CD4-positive, CD25-positive, alpha-beta regulatory T cell (primary cell): ENCODE measurements around the gene CNTN5. TPM values are rescaled to one million over a fixed set of nuclear protein-coding genes. Genes with fewer than 3 reads are reported as not detected.

Experiments used
- ATAC-seq, 2 donors: fragments of 150-1000 bp; cut with Tn5 transposase; one replicate each; pipeline ENCODE4 v1.10.0; 2021; ENCODE audit warnings: low read depth in 2 of 2, moderate number of reproducible peaks in 2 of 2, moderate library complexity in 1 of 2
- DNase-seq, 3 donors: peaks; one replicate each; pipeline versions ENCODE4 v3.0.0 to v3.0.0-alpha.2; 2012 to 2022; ENCODE audit warnings: mixed read lengths in 1 of 3
- H3K27ac ChIP-seq: one replicate; pipeline ENCODE4 v1.7.0; 2013; ENCODE audit warnings: mild to moderate bottlenecking, low read length; ENCODE audit not compliant: insufficient read depth, poor library complexity, severe bottlenecking
- H3K27me3 ChIP-seq: one replicate; pipeline ENCODE4 v1.7.0; 2013; ENCODE audit warnings: low read length; ENCODE audit not compliant: control insufficient read depth, insufficient read depth
- H3K36me3 ChIP-seq: one replicate; pipeline ENCODE4 v1.7.0; 2013; ENCODE audit warnings: mild to moderate bottlenecking, low read length, moderate library complexity; ENCODE audit not compliant: control insufficient read depth, insufficient read depth
- H3K4me1 ChIP-seq: 2 replicates; pipeline ENCODE4 v1.7.0; 2013; ENCODE audit warnings: mild to moderate bottlenecking, low read length; ENCODE audit not compliant: insufficient read depth, control insufficient read depth, poor library complexity, severe bottlenecking
- H3K4me3 ChIP-seq: one replicate; pipeline ENCODE4 v1.7.0; 2013; ENCODE audit warnings: low read depth, mild to moderate bottlenecking, low read length, moderate library complexity
- H3K9me3 ChIP-seq, 2 experiments: 1 replicate in 1 of 2; 2 replicates in 1 of 2; pipeline ENCODE4 v1.7.0; 2013; ENCODE audit warnings: low read length in 2 of 2, mild to moderate bottlenecking in 1 of 2, moderate library complexity in 1 of 2; ENCODE audit not compliant: control insufficient read depth in 2 of 2
- H3K27ac Mint-ChIP-seq, 3 donors: one replicate each; pipeline ENCODE4 v1.8.0; 2020 to 2022; ENCODE audit warnings: mild to moderate bottlenecking in 3 of 3, mixed read lengths in 3 of 3, moderate library complexity in 2 of 3
- H3K27me3 Mint-ChIP-seq: one replicate; pipeline ENCODE4 v1.8.0; 2022; ENCODE audit warnings: mild to moderate bottlenecking, mixed read lengths
- H3K36me3 Mint-ChIP-seq: one replicate; pipeline ENCODE4 v1.8.0; 2020; ENCODE audit warnings: mixed read lengths
- H3K4me1 Mint-ChIP-seq, 4 donors: one replicate each; pipeline ENCODE4 v1.8.0; 2020 to 2022; ENCODE audit warnings: mixed read lengths in 4 of 4, mild to moderate bottlenecking in 1 of 4
- H3K4me3 Mint-ChIP-seq, 4 donors: one replicate each; pipeline ENCODE4 v1.8.0; 2020 to 2022; ENCODE audit warnings: mild to moderate bottlenecking in 4 of 4, mixed read lengths in 4 of 4, moderate library complexity in 3 of 4
- H3K9me3 Mint-ChIP-seq, 7 donors: one replicate each; pipeline ENCODE4 v1.8.0; 2020 to 2022; ENCODE audit warnings: mixed read lengths in 7 of 7, mild to moderate bottlenecking in 3 of 7, moderate library complexity in 2 of 7
- polyA plus RNA-seq, 4 donors: library from polyadenylated mRNA; unstranded; fragments of 300-500 nt; fragmentation: Illumina TruSeq; gene quantifications; one replicate each; pipeline ENCODE4 v1.2.3, GENCODE V29; 2021
- total RNA-seq: library from RNA; stranded (reverse); gene quantifications from one replicate; pipeline ENCODE4 v1.2.3, GENCODE V29; 2022

Gene CNTN5
- total RNA-seq: not detected
- polyA plus RNA-seq: not detected

DNA sequence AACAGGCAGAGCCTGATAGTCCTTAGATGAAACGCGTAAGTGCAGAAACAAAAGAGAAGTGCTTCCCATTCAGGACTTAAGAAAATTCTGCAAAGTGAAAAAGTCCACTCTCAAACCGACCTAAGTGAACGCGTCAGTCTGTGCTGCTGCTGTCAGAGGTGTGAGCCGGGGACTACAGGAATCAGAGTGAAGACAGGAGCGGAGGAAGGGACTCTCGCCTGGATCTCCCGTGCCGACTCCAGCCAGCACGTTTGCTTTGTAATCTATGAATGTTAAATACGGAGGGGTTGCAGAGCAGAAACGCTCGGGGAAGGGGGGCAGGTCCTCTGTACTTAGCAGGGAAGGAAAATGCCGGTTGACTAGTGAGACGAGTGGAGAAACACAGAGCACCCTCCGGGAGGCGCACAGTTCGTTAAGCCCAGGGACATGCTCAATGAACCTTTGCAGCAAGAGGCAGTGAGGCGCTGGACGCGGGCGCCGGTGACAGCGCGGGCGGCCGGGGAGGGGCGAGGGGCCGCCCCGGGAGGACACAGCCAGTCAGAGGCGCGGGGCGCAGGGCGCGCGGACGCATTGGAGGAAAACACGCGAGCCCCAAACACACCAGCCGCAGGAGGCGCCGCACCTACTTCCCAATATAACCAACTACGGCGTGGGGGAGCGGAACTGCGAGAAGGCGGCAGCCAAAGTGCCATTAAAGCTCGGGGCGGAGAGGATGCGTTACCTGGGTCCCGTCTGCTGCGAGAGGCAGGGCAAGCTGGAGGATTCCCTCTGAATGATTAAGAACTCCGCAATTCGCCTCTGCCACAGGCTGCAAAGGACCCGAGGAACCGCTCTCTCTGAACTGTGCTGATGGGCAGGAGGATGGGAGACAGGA lies at the start of gene CNTN5:
CNTN5 (plus strand) TSS at position 598 of the 874 bp plus-strand sequence.
- Mint-ChIP-seq H3K27me3 (peaks cover 11% of the 10 kb centered on the region), H3K4me1 (peaks cover 0 to 4% (median 2%) of the 10 kb centered on the region in 4 donors), H3K9me3 (peaks cover 0 to 1% (median 0%) of the 10 kb centered on the region in 7 donors), H3K27ac (no peak within 1 kb of the TSS), H3K4me3 (peak within 1 kb of the TSS in 2 of 4 donors; percentile 63 to 72), H3K36me3 (no peaks in the 10 kb centered on the region)
- Histone ChIP-seq H3K27me3 (no peaks in the 10 kb centered on the region), H3K27ac (no peak within 1 kb of the TSS), H3K9me3 (no peaks in the 10 kb centered on the region), H3K36me3 (no peaks in the 10 kb centered on the region), H3K4me1 (no peaks in the 10 kb centered on the region), H3K4me3 (no peak within 1 kb of the TSS)
- DNase-seq (peak in 1 of 3 donors; percentile 1), ATAC-seq (peak in 1 of 2 donors; percentile 17)

DNA sequence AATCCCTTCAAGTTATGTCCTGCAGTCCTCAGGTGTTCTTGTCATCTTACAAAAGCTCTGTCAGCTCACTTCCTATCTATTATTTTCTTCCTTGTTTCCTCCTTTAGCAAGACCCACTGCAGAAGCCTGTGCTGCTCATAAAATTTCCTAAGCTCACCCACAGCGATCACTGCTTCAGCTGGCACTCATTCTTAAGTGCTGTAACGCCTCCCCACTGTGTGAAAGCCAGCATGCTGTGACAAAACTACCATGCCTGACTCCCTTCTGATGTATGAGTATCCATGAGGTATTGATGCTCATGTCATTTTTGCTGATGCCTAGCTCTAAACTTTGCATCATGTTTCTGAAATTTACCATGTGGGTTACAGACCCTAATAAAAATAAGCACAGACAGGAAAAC lies 41.5 kb upstream of the CNTN5 start:
- no peak for DNase-seq
- no peaks in the 10 kb centered on the region for H3K4me1 ChIP-seq
- H3K9me3 ChIP-seq: no peaks in the 10 kb centered on the region
- no peak for ATAC-seq
- H3K27me3 ChIP-seq: no peaks in the 10 kb centered on the region
- H3K4me1 Mint-ChIP-seq: no peaks in the 10 kb centered on the region
- no peaks in the 10 kb centered on the region for H3K36me3 Mint-ChIP-seq
- no peak overlapping the region for H3K27ac Mint-ChIP-seq
- H3K36me3 ChIP-seq: no peaks in the 10 kb centered on the region
- H3K27me3 Mint-ChIP-seq: no peaks in the 10 kb centered on the region
- peaks cover 0 to 26% (median 6%) of the 10 kb centered on the region in 7 donors for H3K9me3 Mint-ChIP-seq
- H3K4me3 Mint-ChIP-seq: no peak overlapping the region
- no peak overlapping the region for H3K4me3 ChIP-seq
- H3K27ac ChIP-seq: no peak overlapping the region

DNA sequence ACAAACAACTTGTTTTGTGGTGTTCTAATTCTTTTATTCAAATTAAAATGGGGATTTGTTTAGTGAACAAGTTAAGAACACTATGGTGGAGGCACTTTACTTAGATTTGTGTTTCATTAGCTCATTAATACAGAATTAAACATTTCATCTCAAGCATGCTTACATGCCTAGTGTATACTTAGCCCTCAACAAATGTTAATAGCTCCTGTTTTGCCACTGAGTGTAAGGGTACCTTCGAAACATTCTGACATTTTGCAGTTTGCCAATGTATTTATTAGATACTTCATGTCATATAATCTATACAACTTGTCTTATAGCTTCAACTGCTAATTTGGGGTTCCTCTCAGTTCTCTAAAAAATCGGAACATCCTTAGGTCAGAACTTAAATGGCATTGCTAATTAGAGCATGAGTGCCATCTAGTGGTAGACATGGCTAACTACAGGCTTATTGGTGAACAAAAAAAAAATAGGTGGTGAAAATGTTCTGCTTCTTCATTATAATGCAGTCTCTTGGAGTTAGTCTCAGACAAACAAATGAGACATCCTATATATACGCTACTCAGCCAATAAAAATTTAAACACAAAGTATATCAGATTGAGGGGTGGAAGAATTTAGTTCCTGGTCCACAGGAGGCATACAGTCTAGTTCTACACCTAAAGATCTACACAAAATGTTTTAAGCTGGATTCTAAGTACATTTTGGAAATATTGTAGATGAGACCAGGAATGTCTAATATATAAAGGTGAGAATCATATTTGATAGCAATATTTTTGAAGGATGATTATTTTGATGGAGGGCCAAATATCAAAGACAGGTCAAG lies 4.9 kb upstream of the CNTN5 start:
- ATAC-seq: peak in 1 of 2 donors; percentile 48
- Mint-ChIP-seq H3K4me1 (peaks cover 0 to 4% (median 2%) of the 10 kb centered on the region in 4 donors), H3K27me3 (peaks cover 11% of the 10 kb centered on the region), H3K27ac (no peak overlapping the region), H3K9me3 (peaks cover 0 to 3% (median 0%) of the 10 kb centered on the region in 7 donors), H3K4me3 (no peak overlapping the region), H3K36me3 (no peaks in the 10 kb centered on the region)
- Histone ChIP-seq H3K36me3 (no peaks in the 10 kb centered on the region), H3K27me3 (no peaks in the 10 kb centered on the region), H3K27ac (no peak overlapping the region), H3K4me3 (no peak overlapping the region), H3K4me1 (no peaks in the 10 kb centered on the region), H3K9me3 (no peaks in the 10 kb centered on the region)
- peak in 2 of 3 donors; percentile 25 to 39 for DNase-seq

- Mint-ChIP-seq H3K4me3 (no peak overlapping the region), H3K4me1 (peaks cover 0 to 4% (median 2%) of the 10 kb centered on the region in 4 donors), H3K27me3 (peaks cover 11% of the 10 kb centered on the region), H3K9me3 (peaks cover 0 to 1% (median 0%) of the 10 kb centered on the region in 7 donors), H3K27ac (no peak overlapping the region), H3K36me3 (no peaks in the 10 kb centered on the region)
- no peak overlapping the region for H3K4me3 ChIP-seq
- H3K4me1 ChIP-seq: no peaks in the 10 kb centered on the region
- DNase-seq (no peak), ATAC-seq (no peak)
- no peaks in the 10 kb centered on the region for H3K36me3 ChIP-seq
- no peak overlapping the region for H3K27ac ChIP-seq
- H3K9me3 ChIP-seq: no peaks in the 10 kb centered on the region
- H3K27me3 ChIP-seq: no peaks in the 10 kb centered on the region
Observed at GRCh38 chr11:99019696-99020095, 1.1 kb upstream of the CNTN5 start.

DNA sequence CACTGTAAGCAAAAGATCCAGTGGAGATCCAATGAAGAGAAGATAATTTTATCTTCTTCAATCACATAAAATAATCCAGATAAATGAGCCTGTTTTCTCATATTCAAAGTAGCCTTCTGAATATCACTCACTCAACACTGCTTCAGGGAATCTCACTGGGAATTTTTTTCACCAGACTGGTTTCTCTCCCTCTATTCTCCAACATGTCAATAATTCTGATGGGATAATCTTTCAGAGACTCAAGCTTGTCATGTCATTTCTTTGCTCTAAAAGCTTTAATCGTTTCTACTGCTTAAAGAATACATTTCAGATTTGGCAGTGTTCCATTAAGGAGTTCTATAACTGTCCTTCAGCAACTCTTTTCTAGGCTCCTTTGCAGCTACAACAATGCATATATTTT lies 16.3 kb downstream of the CNTN5 start:
- Histone ChIP-seq H3K27ac (no peak overlapping the region), H3K4me3 (no peak overlapping the region), H3K9me3 (peaks cover 0 to 4% of the 10 kb centered on the region in 2 experiments), H3K36me3 (no peaks in the 10 kb centered on the region), H3K27me3 (no peaks in the 10 kb centered on the region), H3K4me1 (no peaks in the 10 kb centered on the region)
- Mint-ChIP-seq H3K27me3 (no peaks in the 10 kb centered on the region), H3K27ac (no peak overlapping the region), H3K4me1 (no peaks in the 10 kb centered on the region), H3K9me3 (peaks cover 0 to 4% (median 1%) of the 10 kb centered on the region in 7 donors), H3K4me3 (no peak overlapping the region), H3K36me3 (no peaks in the 10 kb centered on the region)
- DNase-seq (no peak), ATAC-seq (no peak)

DNA sequence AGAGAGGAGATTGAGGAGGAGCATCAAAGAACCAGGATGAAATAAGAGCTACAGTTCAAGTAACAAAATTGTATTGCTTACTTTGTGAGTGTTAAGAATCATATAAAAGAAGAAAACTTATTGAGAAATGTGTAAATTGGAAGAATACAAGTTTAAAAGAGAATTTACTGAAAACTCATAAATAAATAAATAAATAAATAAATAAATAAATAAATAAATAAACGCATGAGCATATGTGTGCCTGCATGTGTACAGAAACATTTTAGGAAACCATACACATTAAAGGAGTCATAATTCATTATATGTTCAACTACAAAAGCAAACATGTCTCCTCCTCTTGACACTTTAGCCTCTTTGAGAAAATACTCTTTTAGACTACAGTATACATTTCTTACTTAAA lies 42.6 kb downstream of the CNTN5 start:
- H3K27me3 Mint-ChIP-seq: no peaks in the 10 kb centered on the region
- H3K27ac Mint-ChIP-seq: no peak overlapping the region
- ATAC-seq: no peak

GRCh38 chr11:99065121-99065520 lies 44.4 kb downstream of the CNTN5 start:
- Mint-ChIP-seq H3K4me3 (no peak overlapping the region), H3K9me3 (peaks cover 0 to 17% (median 4%) of the 10 kb centered on the region in 7 donors), H3K4me1 (peaks cover 0 to 2% (median 0%) of the 10 kb centered on the region in 4 donors), H3K36me3 (no peaks in the 10 kb centered on the region), H3K27ac (no peak overlapping the region), H3K27me3 (no peaks in the 10 kb centered on the region)
- no peak overlapping the region for H3K27ac ChIP-seq
- no peak overlapping the region for H3K4me3 ChIP-seq
- peaks cover 0 to 2% of the 10 kb centered on the region in 2 experiments for H3K9me3 ChIP-seq
- H3K36me3 ChIP-seq: no peaks in the 10 kb centered on the region
- no peaks in the 10 kb centered on the region for H3K4me1 ChIP-seq
- no peak for ATAC-seq
- H3K27me3 ChIP-seq: no peaks in the 10 kb centered on the region
- no peak for DNase-seq

More for the DNA sequence above, 42.6 kb downstream of the CNTN5 start:
- Mint-ChIP-seq H3K4me1 (no peaks in the 10 kb centered on the region), H3K36me3 (no peaks in the 10 kb centered on the region), H3K4me3 (no peak overlapping the region), H3K9me3 (peaks cover 1 to 17% (median 6%) of the 10 kb centered on the region in 7 donors)
- DNase-seq: no peak
- no peaks in the 10 kb centered on the region for H3K36me3 ChIP-seq
- no peaks in the 10 kb centered on the region for H3K27me3 ChIP-seq
- H3K4me3 ChIP-seq: no peak overlapping the region
- H3K27ac ChIP-seq: no peak overlapping the region
- peaks cover 0 to 2% of the 10 kb centered on the region in 2 experiments for H3K9me3 ChIP-seq
- H3K4me1 ChIP-seq: no peaks in the 10 kb centered on the region
